PC-3 (cell line): ENCODE data around the gene BUD31.

Experiments used
- CTCF ChIP-seq: fragments of 300-600 bp; sonication (generic); conservative IDR thresholded peaks from 2 replicates; pipeline ENCODE4 v1.5.1; 2017; ENCODE audit warnings: antibody characterized with exemption, low read depth, mild to moderate bottlenecking, low read length
- EZH2 ChIP-seq: fragments of 300-600 bp; sonication (generic); IDR thresholded peaks from one replicate; pipeline ENCODE4 v1.6.1; 2017; ENCODE audit warnings: antibody characterized with exemption, mild to moderate bottlenecking, low read length; ENCODE audit not compliant: unreplicated experiment

GRCh38 chr7:99385564-99385963 lies 23.2 kb upstream of the BUD31 start:
- TF ChIP-seq CTCF (no peak), EZH2 (no peak)
